ENCODE results near the gene RAB7B. TPM values are rescaled to one million over a fixed set of nuclear protein-coding genes. Genes with fewer than 3 reads are reported as not detected.

Gene RAB7B
- total RNA-seq, 3 donors from 2014 or later (not counting 1 experiment from before 2014, with no cell fraction given), result 0.19 TPM; not detected in 2

- intact Hi-C loops (cut with micrococcal nuclease), result no loop called here
- Mint-ChIP-seq H3K36me3 (no peaks in the 10 kb centered on the region), H3K27me3 (ENCODE audit: low read depth in 2 of 2) (peaks cover 27 to 31% of the 10 kb centered on the region in 2 donors), H3K4me3 (no peak overlapping the region), H3K27ac (no peak overlapping the region), H3K9me3 (no peaks in the 10 kb centered on the region), H3K4me1 (no peaks in the 10 kb centered on the region)
- H3K36me3 ChIP-seq (ENCODE audit: control insufficient read depth, insufficient read depth, low read length), result no peaks in the 10 kb centered on the region
- no peak overlapping the region for H3K27ac ChIP-seq (ENCODE audit: low read length)
- no peak overlapping the region for H3K4me3 ChIP-seq (ENCODE audit: low read length)
- TF ChIP-seq, protein P1, sequence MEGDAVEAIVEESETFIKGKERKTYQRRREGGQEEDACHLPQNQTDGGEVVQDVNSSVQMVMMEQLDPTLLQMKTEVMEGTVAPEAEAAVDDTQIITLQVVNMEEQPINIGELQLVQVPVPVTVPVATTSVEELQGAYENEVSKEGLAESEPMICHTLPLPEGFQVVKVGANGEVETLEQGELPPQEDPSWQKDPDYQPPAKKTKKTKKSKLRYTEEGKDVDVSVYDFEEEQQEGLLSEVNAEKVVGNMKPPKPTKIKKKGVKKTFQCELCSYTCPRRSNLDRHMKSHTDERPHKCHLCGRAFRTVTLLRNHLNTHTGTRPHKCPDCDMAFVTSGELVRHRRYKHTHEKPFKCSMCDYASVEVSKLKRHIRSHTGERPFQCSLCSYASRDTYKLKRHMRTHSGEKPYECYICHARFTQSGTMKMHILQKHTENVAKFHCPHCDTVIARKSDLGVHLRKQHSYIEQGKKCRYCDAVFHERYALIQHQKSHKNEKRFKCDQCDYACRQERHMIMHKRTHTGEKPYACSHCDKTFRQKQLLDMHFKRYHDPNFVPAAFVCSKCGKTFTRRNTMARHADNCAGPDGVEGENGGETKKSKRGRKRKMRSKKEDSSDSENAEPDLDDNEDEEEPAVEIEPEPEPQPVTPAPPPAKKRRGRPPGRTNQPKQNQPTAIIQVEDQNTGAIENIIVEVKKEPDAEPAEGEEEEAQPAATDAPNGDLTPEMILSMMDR (IDR thresholded peaks at IDR 0.05), result no peak
- no peak for ATAC-seq
- H3K4me1 ChIP-seq (ENCODE audit: control insufficient read depth, insufficient read depth, low read length), result no peaks in the 10 kb centered on the region
- no peak for DNase-seq
- no peaks in the 10 kb centered on the region for H3K27me3 ChIP-seq (ENCODE audit: control insufficient read depth, insufficient read depth, low read length)
- H3K9me3 ChIP-seq (ENCODE audit: control insufficient read depth, insufficient read depth, low read length), result no peaks in the 10 kb centered on the region
- WGBS (ENCODE audit: insufficient coverage), result 65% methylated on average over 7 of the region's 7 CpGs
Observed at GRCh38 chr1:205933671-205934618, 69.2 kb downstream of the RAB7B start.

DNA sequence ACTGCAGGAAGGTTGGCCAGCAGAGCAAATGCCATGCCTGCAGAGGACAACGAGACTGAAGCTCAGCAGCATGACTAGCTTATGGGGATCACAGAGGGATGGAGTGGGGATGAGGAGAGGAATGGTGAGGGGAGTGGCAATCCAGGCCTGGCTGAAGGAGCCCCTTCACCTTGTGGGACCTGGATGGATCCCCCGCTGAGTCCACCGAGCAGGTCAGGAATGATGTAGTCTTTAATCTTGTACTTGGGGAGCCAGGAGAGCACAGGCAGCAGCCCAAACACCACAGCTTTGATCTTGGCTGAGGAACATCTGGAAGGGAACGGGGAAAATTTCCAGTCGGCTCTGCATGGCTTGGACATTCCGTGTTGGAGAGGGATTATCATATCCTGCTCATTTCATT lies 70.4 kb downstream of the RAB7B start:
- H3K4me3 ChIP-seq (ENCODE audit: low read length), result no peak overlapping the region
- Mint-ChIP-seq H3K27me3 (ENCODE audit: low read depth in 2 of 2) (peaks cover 20 to 22% of the 10 kb centered on the region in 2 donors), H3K27ac (no peak overlapping the region), H3K4me3 (no peak overlapping the region), H3K4me1 (no peaks in the 10 kb centered on the region), H3K9me3 (no peaks in the 10 kb centered on the region), H3K36me3 (no peaks in the 10 kb centered on the region)
- no peak overlapping the region for H3K27ac ChIP-seq (ENCODE audit: low read length)
- intact Hi-C loops (cut with micrococcal nuclease), result no loop called here
- TF ChIP-seq, protein P1 (IDR thresholded peaks at IDR 0.05), result no peak
- no peak for ATAC-seq
- no peaks in the 10 kb centered on the region for H3K36me3 ChIP-seq (ENCODE audit: control insufficient read depth, insufficient read depth, low read length)
- H3K4me1 ChIP-seq (ENCODE audit: control insufficient read depth, insufficient read depth, low read length), result no peaks in the 10 kb centered on the region
- no peaks in the 10 kb centered on the region for H3K27me3 ChIP-seq (ENCODE audit: control insufficient read depth, insufficient read depth, low read length)
- H3K9me3 ChIP-seq (ENCODE audit: control insufficient read depth, insufficient read depth, low read length), result no peaks in the 10 kb centered on the region
- WGBS (ENCODE audit: insufficient coverage), result 78% methylated on average over 6 of the region's 6 CpGs
- no peak for DNase-seq

DNA sequence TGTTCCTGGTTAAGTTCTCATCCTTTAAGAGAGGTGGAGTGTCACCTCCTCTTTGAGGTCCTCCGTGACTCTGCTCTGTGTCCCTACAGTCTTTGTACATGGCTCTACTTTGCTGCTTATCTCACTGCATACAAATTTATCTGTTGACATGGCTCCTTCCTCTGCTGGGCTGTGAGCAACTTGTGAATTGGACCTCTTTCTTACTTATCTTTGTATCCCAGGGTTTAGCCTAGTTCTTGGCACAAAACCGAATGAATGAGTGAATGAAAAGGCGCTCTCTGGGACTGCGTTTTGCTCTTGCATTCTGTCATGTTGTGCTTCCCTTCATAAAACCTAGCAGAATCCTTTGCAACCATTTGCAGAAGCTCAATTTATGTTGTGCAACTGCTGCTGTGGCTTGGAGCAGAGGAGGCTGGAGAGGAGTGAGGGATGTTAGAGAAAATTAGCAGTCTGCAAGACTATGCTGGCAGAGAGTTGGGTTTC lies 72.4 kb downstream of the RAB7B start:
- no peak for DNase-seq
- H3K36me3 Mint-ChIP-seq, result no peaks in the 10 kb centered on the region
- Histone ChIP-seq H3K36me3 (ENCODE audit: control insufficient read depth, insufficient read depth, low read length) (no peaks in the 10 kb centered on the region), H3K9me3 (ENCODE audit: control insufficient read depth, insufficient read depth, low read length) (no peaks in the 10 kb centered on the region), H3K4me3 (ENCODE audit: low read length) (no peak overlapping the region), H3K27me3 (ENCODE audit: control insufficient read depth, insufficient read depth, low read length) (no peaks in the 10 kb centered on the region), H3K4me1 (ENCODE audit: control insufficient read depth, insufficient read depth, low read length) (no peaks in the 10 kb centered on the region), H3K27ac (ENCODE audit: low read length) (no peak overlapping the region)
- H3K4me3 Mint-ChIP-seq, result no peak overlapping the region
- no peaks in the 10 kb centered on the region for H3K4me1 Mint-ChIP-seq
- ATAC-seq, result no peak
- H3K27ac Mint-ChIP-seq, result no peak overlapping the region
- TF ChIP-seq, protein P1 (IDR thresholded peaks at IDR 0.05), result no peak
- WGBS (ENCODE audit: insufficient coverage), result 69% methylated on average over 4 of the region's 4 CpGs
- intact Hi-C loops (cut with micrococcal nuclease), result no loop called here
- H3K27me3 Mint-ChIP-seq (ENCODE audit: low read depth in 2 of 2), result peaks cover 9 to 13% of the 10 kb centered on the region in 2 donors
- H3K9me3 Mint-ChIP-seq, result no peaks in the 10 kb centered on the region

All from natural killer cell (primary cell).